Kidney epithelial cell (primary cell): Measurements from ENCODE around the gene PAH. TPM values are rescaled to one million over a fixed set of nuclear protein-coding genes. Genes with fewer than 3 reads are reported as not detected.

Experiments used
- DNase-seq: peaks from one replicate; pipeline ENCODE4 v3.0.0-alpha.2; 2010; ENCODE audit warnings: low read depth
- H3K27me3 ChIP-seq: 2 replicates; pipeline ENCODE4 v1.6.0; 2011; ENCODE audit warnings: low read length; ENCODE audit not compliant: control insufficient read depth, insufficient read depth
- H3K36me3 ChIP-seq: 2 replicates; pipeline ENCODE4 v1.5.1; 2011; ENCODE audit warnings: low read length; ENCODE audit not compliant: control insufficient read depth, insufficient read depth
- H3K4me3 ChIP-seq: 2 replicates; pipeline ENCODE4 v1.5.1; 2011; ENCODE audit warnings: low read depth, mild to moderate bottlenecking, control low read depth, low read length
- total RNA-seq: library from RNA; depleted of rRNA; stranded (reverse); fragments of >200 nt; gene quantifications from 2 replicates; pipeline ENCODE4 v1.2.3, GENCODE V29; 2015
- TF ChIP-seq, protein P1 (sequence below): IDR thresholded peaks from 2 replicates; pipeline ENCODE4 v1.5.1; 2011; ENCODE audit warnings: mild to moderate bottlenecking, moderate library complexity, low read length, control low read depth, inconsistent platforms; ENCODE audit not compliant: insufficient read depth, poor library complexity, severe bottlenecking

The PAH gene
- total RNA-seq, 1 donor from 2014 or later: 1.1 TPM

- peaks cover 19% of the 10 kb centered on the region for H3K27me3 ChIP-seq
- H3K36me3 ChIP-seq: no peaks in the 10 kb centered on the region
- no peak for DNase-seq
- H3K4me3 ChIP-seq: no peak overlapping the region
- TF ChIP-seq, protein P1, sequence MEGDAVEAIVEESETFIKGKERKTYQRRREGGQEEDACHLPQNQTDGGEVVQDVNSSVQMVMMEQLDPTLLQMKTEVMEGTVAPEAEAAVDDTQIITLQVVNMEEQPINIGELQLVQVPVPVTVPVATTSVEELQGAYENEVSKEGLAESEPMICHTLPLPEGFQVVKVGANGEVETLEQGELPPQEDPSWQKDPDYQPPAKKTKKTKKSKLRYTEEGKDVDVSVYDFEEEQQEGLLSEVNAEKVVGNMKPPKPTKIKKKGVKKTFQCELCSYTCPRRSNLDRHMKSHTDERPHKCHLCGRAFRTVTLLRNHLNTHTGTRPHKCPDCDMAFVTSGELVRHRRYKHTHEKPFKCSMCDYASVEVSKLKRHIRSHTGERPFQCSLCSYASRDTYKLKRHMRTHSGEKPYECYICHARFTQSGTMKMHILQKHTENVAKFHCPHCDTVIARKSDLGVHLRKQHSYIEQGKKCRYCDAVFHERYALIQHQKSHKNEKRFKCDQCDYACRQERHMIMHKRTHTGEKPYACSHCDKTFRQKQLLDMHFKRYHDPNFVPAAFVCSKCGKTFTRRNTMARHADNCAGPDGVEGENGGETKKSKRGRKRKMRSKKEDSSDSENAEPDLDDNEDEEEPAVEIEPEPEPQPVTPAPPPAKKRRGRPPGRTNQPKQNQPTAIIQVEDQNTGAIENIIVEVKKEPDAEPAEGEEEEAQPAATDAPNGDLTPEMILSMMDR: no peak
Measured at GRCh38 chr12:102946042-102946441, 29.0 kb upstream of the PAH start.

DNA sequence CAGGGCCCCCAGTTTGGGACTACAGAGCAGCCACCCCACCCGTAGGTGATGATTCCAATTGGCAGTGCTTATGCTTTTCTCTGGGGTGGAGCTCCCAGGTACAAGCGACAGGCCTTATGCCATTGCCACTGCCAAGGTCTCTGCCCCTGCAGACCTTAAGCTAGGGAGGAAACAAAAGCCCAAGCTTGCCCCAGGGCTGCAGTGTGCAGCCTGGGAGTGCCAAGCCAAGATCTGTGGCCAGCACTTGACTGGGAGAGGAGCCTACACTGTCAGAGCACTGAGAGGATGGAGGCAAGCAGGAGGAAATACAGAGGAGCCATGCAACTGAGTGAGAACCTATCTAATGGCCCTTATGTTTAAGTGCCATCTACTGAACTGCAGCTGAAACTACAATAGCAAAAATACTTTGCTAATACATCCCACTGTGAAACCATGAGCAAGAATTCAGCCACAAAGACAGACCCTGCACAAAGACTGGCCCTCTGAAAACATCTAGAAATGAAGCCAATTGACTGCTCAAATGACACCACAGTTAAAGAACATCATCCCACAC lies 22.7 kb upstream of the PAH start:
- TF ChIP-seq, protein P1: no peak
- Histone ChIP-seq H3K4me3 (no peak overlapping the region), H3K27me3 (no peaks in the 10 kb centered on the region), H3K36me3 (no peaks in the 10 kb centered on the region)
- DNase-seq: no peak

DNA sequence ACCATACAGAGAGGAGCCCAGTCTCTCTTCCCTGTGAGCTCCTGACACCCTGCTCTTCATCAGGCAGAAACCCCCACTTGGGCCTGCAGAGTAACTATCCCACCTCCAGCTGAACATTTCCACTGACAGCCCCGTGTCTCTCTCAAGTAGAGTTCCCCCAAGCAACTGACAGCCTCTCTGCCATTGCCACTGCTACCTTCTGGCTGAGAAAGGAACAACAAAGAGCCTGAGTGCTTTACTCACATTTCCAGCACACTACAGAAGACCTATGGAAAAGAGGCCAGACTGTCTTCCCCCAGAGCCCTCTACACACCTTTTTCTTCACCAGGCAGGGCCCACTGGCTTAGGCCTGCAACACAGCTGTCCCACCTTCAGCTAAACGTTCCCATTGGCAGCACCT lies 22.0 kb upstream of the PAH start:
- TF ChIP-seq, protein P1: no peak
- no peaks in the 10 kb centered on the region for H3K36me3 ChIP-seq
- no peak overlapping the region for H3K4me3 ChIP-seq
- H3K27me3 ChIP-seq: no peaks in the 10 kb centered on the region
- DNase-seq: no peak

GRCh38 chr12:102933168-102933567 lies 16.1 kb upstream of the PAH start:
- Histone ChIP-seq H3K27me3 (no peaks in the 10 kb centered on the region), H3K36me3 (no peaks in the 10 kb centered on the region), H3K4me3 (no peak overlapping the region)
- TF ChIP-seq, protein P1: no peak
- no peak for DNase-seq

- DNase-seq: no peak
- TF ChIP-seq, protein P1: no peak
- no peaks in the 10 kb centered on the region for H3K36me3 ChIP-seq
- no peaks in the 10 kb centered on the region for H3K27me3 ChIP-seq
- no peak overlapping the region for H3K4me3 ChIP-seq
Measured at GRCh38 chr12:102927220-102927619, 10.2 kb upstream of the PAH start.

DNA sequence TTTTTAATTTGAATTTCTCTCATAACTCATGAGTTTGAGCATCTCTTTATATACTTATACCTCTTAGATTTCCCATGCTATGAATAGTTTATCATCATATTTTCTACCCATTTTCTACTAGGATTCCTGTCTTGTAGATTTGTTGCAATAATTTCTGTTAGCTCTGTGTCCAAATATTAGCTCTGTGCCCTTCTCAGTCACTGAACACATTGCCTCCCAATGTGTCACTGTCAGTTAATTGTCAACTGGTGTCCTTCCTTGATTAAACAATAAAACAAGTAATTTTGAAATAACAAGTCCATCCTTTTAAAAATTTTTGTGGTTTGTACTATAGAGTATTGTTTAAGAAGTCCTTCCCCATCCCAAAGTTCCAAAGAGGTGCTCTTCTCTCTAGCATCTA lies 4.2 kb upstream of the PAH start:
- H3K36me3 ChIP-seq: no peaks in the 10 kb centered on the region
- no peak for DNase-seq
- H3K27me3 ChIP-seq: no peaks in the 10 kb centered on the region
- TF ChIP-seq, protein P1: no peak
- no peak overlapping the region for H3K4me3 ChIP-seq
